ENCODE results near the gene PRR35.

The PRR35 gene

GRCh38 chr16:549544-550263 lies 10.5 kb upstream of the PRR35 start:
- DNase-seq: no peak

- DNase-seq: no peak
These were observed 9.0 kb upstream of the PRR35 start for GRCh38 chr16:551210-551609.

DNA sequence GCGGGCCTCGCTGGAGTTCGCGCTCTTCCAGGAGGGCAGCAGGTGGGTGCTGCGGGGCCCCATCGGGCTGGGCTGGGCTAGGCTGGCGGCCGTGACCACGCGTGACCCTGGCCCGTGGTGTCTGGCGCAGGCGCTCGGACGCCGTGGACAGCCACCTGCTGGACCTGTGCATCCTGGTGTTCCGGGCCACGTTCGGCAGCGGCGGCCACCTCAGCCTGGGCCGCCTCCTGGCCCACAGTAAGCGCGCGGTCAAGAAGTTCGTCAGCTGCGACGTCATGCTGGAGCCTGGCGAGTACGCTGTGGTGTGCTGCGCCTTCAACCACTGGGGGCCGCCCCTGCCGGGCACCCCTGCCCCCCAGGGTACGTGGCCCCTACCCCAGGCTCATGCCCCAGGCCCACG lies 8.0 kb upstream of the PRR35 start:
- DNase-seq: no peak

DNA sequence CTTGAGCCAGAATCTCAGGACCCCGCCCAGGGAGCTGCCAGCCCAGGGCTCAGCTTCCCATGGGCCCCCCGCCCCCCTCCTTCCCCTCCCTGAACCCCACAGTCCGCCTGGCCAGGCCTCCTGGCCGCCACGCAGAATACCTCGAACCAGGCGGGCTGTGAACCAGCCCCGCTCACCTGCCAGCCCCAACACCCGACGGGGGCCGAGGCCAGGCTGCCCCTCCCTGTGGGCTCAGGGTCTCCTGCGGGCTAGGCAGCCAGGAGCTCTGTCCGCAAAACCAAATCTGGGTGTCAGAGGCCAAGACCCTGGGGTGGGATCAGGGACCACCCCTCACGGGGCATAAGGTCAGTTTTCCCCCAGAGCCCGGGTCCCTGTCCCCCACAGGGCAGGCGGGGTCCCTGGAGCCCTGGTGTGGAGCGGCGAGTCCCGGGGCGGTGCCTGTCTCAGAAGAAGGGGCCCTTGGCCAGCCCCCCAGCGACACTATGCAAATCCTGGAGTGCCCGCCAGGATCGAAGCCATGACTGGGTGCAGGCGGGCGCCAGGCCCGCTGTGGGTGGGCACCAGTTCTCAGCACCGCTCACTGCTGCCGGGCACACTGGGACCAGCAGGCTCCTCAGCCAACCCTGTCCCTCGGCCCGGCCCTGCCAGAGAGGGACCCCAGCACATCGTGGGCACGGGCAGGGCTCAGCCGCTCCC lies 6.4 kb upstream of the PRR35 start:
- no peak for DNase-seq

GRCh38 chr16:554297-554621 lies 5.9 kb upstream of the PRR35 start:
- no peak for DNase-seq

DNA sequence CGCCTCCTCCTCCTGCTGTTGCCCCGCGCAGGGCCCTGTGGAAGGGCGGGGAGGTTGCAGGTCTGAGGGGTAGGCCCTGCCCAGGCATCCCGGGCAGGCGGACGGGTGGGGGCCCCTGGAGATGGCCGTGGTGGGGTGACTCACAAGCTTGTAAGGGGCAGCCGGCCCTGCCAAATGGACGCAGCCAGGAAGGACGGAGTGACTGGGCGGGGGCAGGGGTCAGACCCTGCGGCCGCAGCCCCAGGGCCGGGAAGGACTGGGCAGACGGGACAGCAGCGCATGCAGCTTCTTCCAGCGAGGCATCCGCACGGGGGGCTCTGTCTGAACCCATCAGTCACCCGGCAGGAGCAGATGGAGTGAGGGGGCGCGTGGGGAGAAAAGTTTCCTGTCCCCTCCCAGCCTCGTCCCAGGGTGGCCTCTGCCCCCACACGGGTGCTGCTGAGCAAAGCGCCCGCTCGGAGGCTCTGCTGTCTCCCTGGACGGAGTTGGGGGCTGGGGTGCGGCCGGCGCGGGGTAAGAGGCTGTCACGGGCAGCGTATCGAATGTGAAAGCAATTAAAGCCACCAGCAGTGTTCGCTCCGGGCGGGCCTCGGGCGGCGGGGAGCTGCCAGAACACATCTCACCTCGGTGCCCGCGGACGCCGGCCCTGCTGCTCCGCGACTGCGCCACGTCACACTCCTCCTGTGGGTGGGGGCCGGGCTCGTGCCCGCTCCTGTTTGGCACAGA lies 5.4 kb upstream of the PRR35 start:
- DNase-seq: no peak

DNA sequence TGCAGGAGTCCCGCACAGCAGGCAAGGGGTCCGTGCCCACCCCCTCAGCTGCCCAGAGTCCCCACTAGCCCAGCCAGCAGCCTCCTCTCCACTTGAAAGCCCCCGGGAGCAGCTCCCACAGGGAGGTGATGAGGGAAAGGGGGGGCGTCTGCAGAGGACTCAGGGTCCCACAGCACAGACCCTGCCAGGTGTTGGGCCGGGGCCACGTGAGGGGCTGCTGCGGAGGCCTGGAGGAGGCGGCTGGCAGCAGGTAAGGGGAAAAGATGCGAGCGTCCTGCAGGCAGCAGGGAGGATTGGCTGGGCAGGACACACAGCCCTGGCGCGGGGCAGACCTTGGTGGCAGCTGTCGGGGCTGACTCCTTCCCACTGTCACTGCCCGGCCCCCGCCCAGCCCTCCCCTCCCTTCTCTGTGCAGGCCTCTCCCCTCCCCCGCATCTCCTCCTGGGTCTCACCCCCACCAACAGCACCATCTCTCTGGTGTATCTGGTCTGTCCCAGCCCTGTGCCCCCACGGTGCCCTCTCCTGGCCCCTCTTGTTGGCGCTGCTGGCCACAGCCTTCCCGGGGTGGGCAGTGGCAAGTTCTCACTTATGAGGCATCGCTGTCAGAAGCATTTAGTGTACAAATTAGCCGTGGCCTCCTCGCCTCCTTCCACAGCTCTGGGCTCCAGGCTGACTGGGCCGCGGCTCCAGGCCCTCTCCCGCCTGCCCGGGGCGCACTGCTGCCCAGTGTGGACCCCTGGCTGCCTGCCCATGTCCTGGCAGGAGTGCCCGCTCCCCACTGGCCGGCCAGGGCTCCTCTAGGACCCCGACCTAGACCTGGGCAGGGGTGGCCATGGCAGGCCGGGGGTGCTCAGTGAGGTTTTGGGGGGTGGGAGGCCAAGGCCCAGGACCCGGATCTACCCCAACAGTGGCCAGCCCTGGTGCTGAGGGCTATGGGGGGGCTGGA lies 4.4 kb upstream of the PRR35 start:
- DNase-seq: no peak

GRCh38 chr16:556474-557173 lies 3.6 kb upstream of the PRR35 start:
- no peak for DNase-seq

DNA sequence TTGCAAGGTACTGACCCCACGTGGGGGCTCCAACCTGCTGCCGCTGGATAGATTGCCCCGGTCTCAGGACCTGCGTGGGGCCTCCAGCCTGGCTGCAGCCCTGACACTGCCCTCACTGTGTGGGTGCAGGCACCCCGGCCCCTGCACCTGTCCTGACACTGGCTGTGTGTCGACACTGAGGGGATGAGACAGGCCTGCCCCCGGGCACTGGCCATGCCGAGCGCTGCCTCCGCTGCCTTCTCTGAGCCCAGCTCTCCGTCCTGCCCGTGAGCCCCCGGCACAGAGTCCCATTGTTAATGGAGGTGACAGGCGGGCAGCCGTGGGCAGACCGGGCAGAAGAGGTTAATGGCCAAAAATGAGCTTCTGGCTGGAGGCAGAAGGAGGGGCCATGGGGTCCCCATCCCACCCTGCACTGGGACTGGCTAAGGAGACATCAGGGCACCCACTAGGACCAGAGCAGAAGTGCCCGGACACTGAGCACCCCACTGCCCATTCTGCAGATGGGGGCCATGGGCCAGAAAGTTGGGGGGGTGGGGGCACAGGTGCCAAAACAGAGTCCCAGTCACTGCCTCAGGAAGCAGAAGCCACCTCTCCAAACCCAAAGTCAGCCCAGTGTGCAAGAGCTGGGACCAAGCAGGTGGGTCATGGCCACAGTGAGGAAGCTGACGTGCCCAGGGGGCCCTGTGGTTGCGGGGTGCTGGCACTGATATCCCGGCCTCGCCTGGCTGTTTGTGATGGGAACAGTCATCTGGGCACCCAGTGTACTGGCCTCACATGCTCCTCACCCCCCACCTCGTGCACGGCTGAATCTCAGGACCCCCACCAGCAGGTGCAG lies 2.5 kb upstream of the PRR35 start:
- DNase-seq: no peak

- no peak for DNase-seq
These were observed 1.7 kb upstream of the PRR35 start for GRCh38 chr16:558298-559020.

GRCh38 chr16:559021-559380 lies 1.2 kb upstream of the PRR35 start:
- DNase-seq: no peak

DNA sequence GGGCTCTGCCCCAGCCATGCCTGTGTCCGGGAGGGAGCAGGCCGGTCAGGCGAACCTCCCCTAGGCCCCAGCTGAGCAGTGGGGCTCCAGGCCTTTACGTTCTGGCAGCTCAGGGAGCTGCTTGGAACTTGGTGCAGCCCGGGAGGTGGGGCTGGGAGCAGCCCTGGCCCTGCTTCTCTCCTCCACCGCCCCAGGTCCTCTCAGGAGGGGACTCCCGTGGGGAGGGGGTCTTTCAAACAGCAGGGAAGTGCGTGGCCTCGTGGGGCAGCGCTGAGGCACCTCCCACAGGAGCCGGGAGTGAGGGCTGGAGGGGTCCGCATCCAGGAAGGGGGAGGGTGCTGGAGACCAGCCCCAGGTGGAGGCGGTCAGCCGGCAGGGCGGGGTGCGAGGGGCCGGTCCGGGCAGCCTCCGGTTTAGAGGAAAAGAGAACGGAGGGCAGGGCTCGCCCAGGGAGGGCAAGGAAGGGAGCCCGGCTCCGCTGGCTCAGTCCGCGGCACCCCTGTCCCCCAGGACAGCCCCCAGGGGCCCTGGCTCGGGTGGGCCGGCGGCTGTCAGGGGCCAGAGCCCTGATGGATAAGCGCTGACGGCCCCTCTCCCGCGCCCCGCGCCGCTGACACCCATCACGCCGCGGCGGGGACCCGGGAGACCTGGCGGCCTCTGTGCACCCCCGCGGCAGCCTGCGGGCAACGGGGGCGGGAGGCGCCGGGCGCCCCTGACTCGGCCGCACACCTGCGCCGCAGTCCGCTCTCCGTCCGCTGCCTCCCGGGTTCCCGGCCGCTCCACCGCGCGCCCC lies 587 bp upstream of the PRR35 start:
- no peak for DNase-seq

DNA sequence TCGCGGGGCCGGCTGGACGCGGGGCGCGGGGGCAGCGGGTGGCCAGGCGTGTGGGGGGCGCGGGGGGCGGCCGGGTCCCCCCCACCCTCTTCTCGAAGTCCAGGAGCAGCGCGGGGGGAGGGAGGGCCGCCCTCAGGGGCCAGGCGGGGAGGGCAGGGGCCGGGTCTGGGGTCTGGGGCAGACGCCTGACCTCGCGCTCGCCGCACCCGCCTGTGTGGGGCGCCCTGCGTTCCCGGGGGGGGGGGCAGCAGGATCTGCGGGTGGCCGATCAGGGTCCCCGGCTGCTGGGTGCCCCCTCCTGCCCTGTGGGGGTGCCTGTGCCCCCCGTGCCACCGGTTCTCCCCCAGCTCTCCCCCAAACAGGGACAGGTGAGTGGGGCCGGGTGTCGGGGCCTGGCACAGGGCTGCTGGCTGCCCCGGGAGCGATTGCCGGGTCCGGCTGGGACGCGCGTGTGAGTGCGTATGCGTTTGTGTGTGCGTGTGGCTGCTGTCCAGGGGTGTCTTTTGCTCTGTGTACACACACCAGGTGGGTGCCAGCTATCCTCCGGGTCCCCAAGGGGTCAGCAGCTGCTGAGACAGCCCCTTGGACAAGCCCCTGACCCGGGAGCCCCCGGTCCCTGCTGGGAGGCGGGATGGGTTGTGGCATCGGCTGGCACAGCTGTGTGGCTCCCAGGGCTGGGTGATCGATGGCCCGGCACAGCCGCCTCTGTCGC lies 663 bp downstream of the PRR35 start:
- no peak for DNase-seq

- DNase-seq: no peak
These were observed 1.2 kb downstream of the PRR35 start for GRCh38 chr16:561413-561794.

- DNase-seq: no peak
These were observed 2.1 kb downstream of the PRR35 start for GRCh38 chr16:561957-562938.

DNA sequence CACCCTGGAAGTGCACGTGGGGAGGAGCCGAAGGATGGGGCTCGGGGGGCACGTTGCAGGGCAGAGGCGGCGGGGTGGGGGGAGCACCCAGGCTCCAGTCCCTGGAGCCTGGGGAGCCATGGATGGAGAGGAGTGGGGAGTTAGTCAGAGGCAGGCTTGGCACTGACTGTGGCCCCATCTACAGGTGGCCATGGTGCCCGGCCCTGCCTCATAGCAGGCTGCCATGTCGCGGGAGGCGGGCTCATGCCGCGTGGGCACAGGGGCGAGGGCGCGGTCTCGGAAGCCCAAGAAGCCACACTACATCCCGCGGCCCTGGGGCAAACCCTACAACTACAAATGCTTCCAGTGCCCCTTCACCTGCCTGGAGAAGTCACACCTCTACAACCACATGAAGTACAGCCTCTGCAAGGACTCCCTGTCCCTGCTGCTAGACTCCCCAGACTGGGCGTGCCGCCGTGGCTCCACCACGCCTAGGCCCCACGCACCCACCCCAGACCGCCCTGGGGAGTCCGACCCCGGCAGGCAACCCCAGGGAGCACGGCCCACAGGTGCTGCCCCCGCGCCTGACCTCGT lies 3.0 kb downstream of the PRR35 start:
- no peak for DNase-seq

DNA sequence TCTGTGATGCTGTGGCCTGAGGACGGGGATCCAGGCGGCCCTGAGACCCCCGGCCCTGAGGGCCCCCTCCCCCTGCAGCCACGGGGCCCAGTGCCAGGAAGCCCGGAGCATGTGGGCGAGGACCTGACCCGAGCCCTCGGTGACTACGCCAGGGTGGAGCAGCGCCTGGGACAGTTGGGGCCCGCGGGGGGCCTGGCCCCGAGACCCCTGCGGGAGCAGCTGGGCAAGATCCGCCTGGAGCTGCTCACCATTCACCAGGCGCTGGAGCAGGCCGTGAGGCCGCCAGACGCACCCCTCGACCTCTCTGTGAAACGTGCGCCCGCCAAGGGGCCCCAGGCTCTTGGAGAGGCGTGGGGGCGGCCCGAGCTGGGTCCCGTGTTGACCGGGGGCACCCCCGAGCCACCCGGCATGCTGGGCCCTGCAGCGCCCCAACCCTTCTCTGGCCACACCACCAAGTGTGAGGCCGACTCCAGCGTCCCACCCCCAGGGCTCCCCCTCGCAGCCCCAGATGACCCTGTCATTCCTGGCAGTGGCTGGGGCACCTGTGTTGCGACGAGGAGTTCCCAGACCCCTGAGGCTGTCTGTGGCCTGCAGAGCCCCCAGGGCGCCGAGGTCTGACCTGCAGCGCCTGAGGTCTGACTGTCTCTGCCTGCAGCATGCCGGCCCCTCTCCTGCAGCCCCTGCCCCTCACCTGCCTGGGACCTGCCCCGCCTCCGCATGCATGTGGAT lies 4.7 kb downstream of the PRR35 start:
- DNase-seq: no peak

All from activated naive CD4-positive, alpha-beta T cell (primary cell).